A673 (cell line): ENCODE measurements around the gene ZC3H11A. TPM values are rescaled to one million over a fixed set of nuclear protein-coding genes. Genes with fewer than 3 reads are reported as not detected.
"Not testable (repeated sequence)": the region's sequence is repeated elsewhere in the genome, so short reads cannot be mapped to it uniquely, and the experiment has no call there.

Source experiments
- BruUV-seq: library from RNA; stranded (reverse); fragments of 400-500 nt; replicated peaks from 2 replicates; lab custom pipeline; 2021; lab: Mats Ljungman, UMichigan
- CTCF ChIA-PET: fragments of 300-600 bp; sonication (Branson Sonifier 250); formaldehyde crosslinking; loops from one replicate; lab custom pipeline; 2022; ENCODE audit warnings: antibody characterized with exemption; lab: Charles Lee
- POLR2A ChIA-PET: fragments of 300-600 bp; sonication (Branson Sonifier 250); formaldehyde crosslinking; loops from one replicate; lab custom pipeline; 2022; ENCODE audit warnings: antibody characterized with exemption; ENCODE audit not compliant: low non-redundant PET; lab: Charles Lee
- DNase-seq: peaks from one replicate; pipeline ENCODE4 v3.0.0-alpha.2; 2015; ENCODE audit warnings: low spot score
- H3K27ac ChIP-seq: fragments of 200-600 bp; sonication (generic); 2 replicates; pipeline ENCODE4 v1.5.1; 2016; ENCODE audit warnings: mixed run types, low read depth, mild to moderate bottlenecking, mixed read lengths, antibody characterized with exemption, low read length; ENCODE audit not compliant: poor library complexity, severe bottlenecking
- H3K27me3 ChIP-seq: fragments of 200-600 bp; sonication (generic); replicated peaks from 2 replicates; pipeline ENCODE4 v1.6.1; 2017; ENCODE audit warnings: mixed run types, low read depth, mild to moderate bottlenecking, mixed read lengths, antibody characterized with exemption, low read length; ENCODE audit not compliant: insufficient read depth, poor library complexity
- H3K36me3 ChIP-seq: fragments of 200-600 bp; sonication (generic); 2 replicates; pipeline ENCODE4 v1.6.1; 2016; ENCODE audit warnings: mixed run types, mild to moderate bottlenecking, mixed read lengths, antibody characterized with exemption, low read length; ENCODE audit not compliant: insufficient read depth, poor library complexity, severe bottlenecking
- H3K4me1 ChIP-seq: fragments of 200-600 bp; sonication (generic); 2 replicates; pipeline ENCODE4 v1.6.1; 2017; ENCODE audit warnings: mixed run types, mild to moderate bottlenecking, mixed read lengths, antibody characterized with exemption, low read length; ENCODE audit not compliant: insufficient read depth, poor library complexity, severe bottlenecking
- H3K4me3 ChIP-seq: fragments of 200-600 bp; sonication (generic); 2 replicates; pipeline ENCODE4 v1.5.1; 2016; ENCODE audit warnings: low read depth, mixed run types, mild to moderate bottlenecking, mixed read lengths, low read length; ENCODE audit not compliant: poor library complexity, severe bottlenecking
- H3K9me3 ChIP-seq: fragments of 200-600 bp; sonication (generic); 2 replicates; pipeline ENCODE4 v1.6.1; 2016; ENCODE audit warnings: mixed run types, low read depth, mild to moderate bottlenecking, mixed read lengths, antibody characterized with exemption, low read length; ENCODE audit not compliant: poor library complexity, severe bottlenecking
- EZH2 ChIP-seq: fragments of 200-600 bp; sonication (generic); IDR thresholded peaks from 2 replicates; pipeline ENCODE4 v1.6.1; 2017; ENCODE audit warnings: borderline replicate concordance, low read depth, mild to moderate bottlenecking, mixed read lengths, antibody characterized with exemption, low read length; ENCODE audit not compliant: poor library complexity, severe bottlenecking
- intact Hi-C: fragments of 100-400 bp; cut with micrococcal nuclease; formaldehyde crosslinking; loops from one replicate; pipeline ENCODE4 v1.10.0; 2022; ENCODE audit not compliant: unreplicated experiment
- total RNA-seq: library from RNA; stranded (reverse); gene quantifications from 2 replicates; pipeline ENCODE4 v1.2.3, GENCODE V29; 2021
- TF ChIP-seq, protein P1 (sequence below): fragments of 300-800, 200-600 bp; sonication (generic); conservative IDR thresholded peaks from 2 replicates; pipeline ENCODE4 v1.5.1; 2017; ENCODE audit warnings: low read depth, mild to moderate bottlenecking, antibody characterized with exemption, low read length, moderate library complexity, mixed read lengths

The ZC3H11A gene
- total RNA-seq, 1 experiment from 2014 or later = 95.3 TPM

- ChIA-PET POLR2A (no interaction called here), CTCF (no interaction called here)
- intact Hi-C loops = no loop called here
- Histone ChIP-seq H3K9me3 (no peaks in the 10 kb centered on the region), H3K27me3 (no peaks in the 10 kb centered on the region), H3K4me3 (no peak overlapping the region), H3K4me1 (peaks cover 3% of the 10 kb centered on the region), H3K27ac (no peak overlapping the region), H3K36me3 (no peaks in the 10 kb centered on the region)
- no peak for DNase-seq
- no TSS peak for BruUV-seq
- TF ChIP-seq, protein P1, sequence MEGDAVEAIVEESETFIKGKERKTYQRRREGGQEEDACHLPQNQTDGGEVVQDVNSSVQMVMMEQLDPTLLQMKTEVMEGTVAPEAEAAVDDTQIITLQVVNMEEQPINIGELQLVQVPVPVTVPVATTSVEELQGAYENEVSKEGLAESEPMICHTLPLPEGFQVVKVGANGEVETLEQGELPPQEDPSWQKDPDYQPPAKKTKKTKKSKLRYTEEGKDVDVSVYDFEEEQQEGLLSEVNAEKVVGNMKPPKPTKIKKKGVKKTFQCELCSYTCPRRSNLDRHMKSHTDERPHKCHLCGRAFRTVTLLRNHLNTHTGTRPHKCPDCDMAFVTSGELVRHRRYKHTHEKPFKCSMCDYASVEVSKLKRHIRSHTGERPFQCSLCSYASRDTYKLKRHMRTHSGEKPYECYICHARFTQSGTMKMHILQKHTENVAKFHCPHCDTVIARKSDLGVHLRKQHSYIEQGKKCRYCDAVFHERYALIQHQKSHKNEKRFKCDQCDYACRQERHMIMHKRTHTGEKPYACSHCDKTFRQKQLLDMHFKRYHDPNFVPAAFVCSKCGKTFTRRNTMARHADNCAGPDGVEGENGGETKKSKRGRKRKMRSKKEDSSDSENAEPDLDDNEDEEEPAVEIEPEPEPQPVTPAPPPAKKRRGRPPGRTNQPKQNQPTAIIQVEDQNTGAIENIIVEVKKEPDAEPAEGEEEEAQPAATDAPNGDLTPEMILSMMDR = no peak
- TF ChIP-seq EZH2 = no peak
Observed at GRCh38 chr1:203789966-203790365, 5.5 kb upstream of the ZC3H11A start.

DNA sequence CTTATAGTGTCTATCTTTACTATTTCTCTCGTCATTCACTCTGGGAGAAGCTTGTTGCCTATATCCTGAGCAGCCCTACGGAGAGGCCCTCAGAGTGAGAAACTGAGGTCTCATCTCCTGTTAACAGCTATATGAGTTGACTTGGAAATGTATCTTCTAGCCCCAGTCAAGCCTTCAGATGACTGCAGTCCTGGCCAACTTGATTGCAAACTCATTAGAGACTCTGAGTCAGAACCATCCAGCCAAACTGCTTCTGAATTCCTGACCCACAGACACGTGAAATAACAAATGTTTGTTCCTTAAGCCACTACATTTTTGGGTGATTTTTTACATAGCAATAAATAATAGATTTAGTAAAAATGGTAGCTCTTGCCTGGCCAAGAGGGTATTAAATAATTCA, 3.9 kb upstream of the ZC3H11A start:
- no peaks in the 10 kb centered on the region for H3K27me3 ChIP-seq
- ChIA-PET POLR2A (no interaction called here), CTCF (no interaction called here)
- H3K4me1 ChIP-seq = peaks cover 5% of the 10 kb centered on the region
- H3K9me3 ChIP-seq = no peaks in the 10 kb centered on the region
- no peak overlapping the region for H3K4me3 ChIP-seq
- no peak for DNase-seq
- BruUV-seq = no TSS peak
- intact Hi-C loops = no loop called here
- H3K27ac ChIP-seq = no peak overlapping the region
- TF ChIP-seq, protein P1 = no peak
- TF ChIP-seq EZH2 = no peak
- H3K36me3 ChIP-seq = no peaks in the 10 kb centered on the region

- H3K36me3 ChIP-seq = peaks cover 8% of the 10 kb centered on the region
- POLR2A ChIA-PET = no interaction called here
- no peak overlapping the region for H3K4me3 ChIP-seq
- intact Hi-C loops = no loop called here
- CTCF ChIA-PET = no interaction called here
- H3K4me1 ChIP-seq = peaks cover 13% of the 10 kb centered on the region
- H3K27ac ChIP-seq = no peak overlapping the region
- no peak for TF ChIP-seq EZH2
- TF ChIP-seq, protein P1 = no peak
- no TSS peak for BruUV-seq
- no peaks in the 10 kb centered on the region for H3K9me3 ChIP-seq
- no peaks in the 10 kb centered on the region for H3K27me3 ChIP-seq
- no peak for DNase-seq
Observed at GRCh38 chr1:203792486-203792885, 2.9 kb upstream of the ZC3H11A start.

- CTCF ChIA-PET, DNase-seq, H3K27me3 ChIP-seq, H3K4me3 ChIP-seq, H3K27ac ChIP-seq, H3K9me3 ChIP-seq, BruUV-seq, intact Hi-C loops, POLR2A ChIA-PET: not testable (repeated sequence)
- Histone ChIP-seq H3K36me3 (peaks cover 19% of the 10 kb centered on the region), H3K4me1 (peaks cover 23% of the 10 kb centered on the region)
Observed at GRCh38 chr1:203793561-203793960, 1.9 kb upstream of the ZC3H11A start.
